Measurements from ENCODE around the gene DUSP7. TPM values are rescaled to one million over a fixed set of nuclear protein-coding genes. Genes with fewer than 3 reads are reported as not detected.

Gene DUSP7
- total RNA-seq, 1 donor from 2014 or later = 9.5 TPM

GRCh38 chr3:52097851-52098507, 41.6 kb upstream of the DUSP7 start:
- no peak for TF ChIP-seq CTCF (IDR thresholded peaks at IDR 0.05; ENCODE audit: partially characterized antibody, unreplicated experiment)
- DNase-seq = no peak
- Mint-ChIP-seq H3K27ac (ENCODE audit: unreplicated experiment) (no peak overlapping the region), H3K4me3 (ENCODE audit: unreplicated experiment) (no peak overlapping the region), H3K4me1 (ENCODE audit: low read depth, unreplicated experiment) (no peaks in the 10 kb centered on the region), H3K9me3 (ENCODE audit: unreplicated experiment) (no peaks in the 10 kb centered on the region), H3K27me3 (ENCODE audit: unreplicated experiment) (peaks cover 3% of the 10 kb centered on the region), H3K36me3 (ENCODE audit: unreplicated experiment) (peaks cover 17% of the 10 kb centered on the region)

- Mint-ChIP-seq H3K27me3 (ENCODE audit: unreplicated experiment) (peaks cover 5% of the 10 kb centered on the region), H3K36me3 (ENCODE audit: unreplicated experiment) (peaks cover 8% of the 10 kb centered on the region), H3K4me1 (ENCODE audit: low read depth, unreplicated experiment) (peaks cover 4% of the 10 kb centered on the region), H3K9me3 (ENCODE audit: unreplicated experiment) (peaks cover 5% of the 10 kb centered on the region), H3K4me3 (ENCODE audit: unreplicated experiment) (no peak overlapping the region), H3K27ac (ENCODE audit: unreplicated experiment) (no peak overlapping the region)
- DNase-seq = no peak
- TF ChIP-seq CTCF (IDR thresholded peaks at IDR 0.05; ENCODE audit: partially characterized antibody, unreplicated experiment) = no peak
Observed at GRCh38 chr3:52095990-52096775, 39.8 kb upstream of the DUSP7 start.

- Mint-ChIP-seq H3K4me1 (ENCODE audit: low read depth, unreplicated experiment) (peaks cover 9% of the 10 kb centered on the region), H3K27me3 (ENCODE audit: unreplicated experiment) (peaks cover 3% of the 10 kb centered on the region), H3K27ac (ENCODE audit: unreplicated experiment) (no peak overlapping the region), H3K9me3 (ENCODE audit: unreplicated experiment) (peaks cover 5% of the 10 kb centered on the region), H3K4me3 (ENCODE audit: unreplicated experiment) (no peak overlapping the region), H3K36me3 (ENCODE audit: unreplicated experiment) (no peaks in the 10 kb centered on the region)
- DNase-seq = no peak
- no peak for TF ChIP-seq CTCF (IDR thresholded peaks at IDR 0.05; ENCODE audit: partially characterized antibody, unreplicated experiment)
Observed at GRCh38 chr3:52094571-52095485, 38.5 kb upstream of the DUSP7 start.

- H3K4me3 Mint-ChIP-seq (ENCODE audit: unreplicated experiment) = no peak overlapping the region
- peaks cover 2% of the 10 kb centered on the region for H3K27me3 Mint-ChIP-seq (ENCODE audit: unreplicated experiment)
- H3K9me3 Mint-ChIP-seq (ENCODE audit: unreplicated experiment) = peaks cover 8% of the 10 kb centered on the region
- no peak for TF ChIP-seq CTCF (IDR thresholded peaks at IDR 0.05; ENCODE audit: partially characterized antibody, unreplicated experiment)
- H3K4me1 Mint-ChIP-seq (ENCODE audit: low read depth, unreplicated experiment) = peaks cover 14% of the 10 kb centered on the region
- no peak for DNase-seq
- no peak overlapping the region for H3K27ac Mint-ChIP-seq (ENCODE audit: unreplicated experiment)
- no peaks in the 10 kb centered on the region for H3K36me3 Mint-ChIP-seq (ENCODE audit: unreplicated experiment)
Observed at GRCh38 chr3:52093756-52094545, 37.6 kb upstream of the DUSP7 start.
